HG03521 (cell line): ENCODE data around the gene PPIE.

Source experiments
- ATAC-seq: cut with Tn5 transposase; IDR thresholded peaks from one replicate; pipeline ENCODE4 v1.9.1; 2021; ENCODE audit warnings: mild to moderate bottlenecking, moderate library complexity; ENCODE audit not compliant: unreplicated experiment

PPIE gene

DNA sequence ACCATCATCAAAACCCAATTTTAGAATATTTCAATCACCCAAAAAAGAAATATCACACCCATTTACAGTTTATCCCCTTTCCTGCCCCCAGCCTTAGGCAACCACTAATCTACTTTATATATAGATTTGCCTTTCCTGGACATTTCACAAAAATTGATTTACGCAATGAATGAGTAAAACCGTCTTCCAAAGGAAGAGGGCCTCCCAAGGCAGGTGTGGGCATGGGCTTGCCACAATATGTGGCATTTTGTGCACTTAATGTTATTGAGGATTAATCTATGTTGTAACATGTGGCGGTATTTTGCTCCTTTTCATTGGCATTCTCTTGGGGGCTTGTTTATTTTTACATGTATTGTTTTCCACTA lies 61.8 kb downstream of the PPIE start:
- no peak for ATAC-seq

DNA sequence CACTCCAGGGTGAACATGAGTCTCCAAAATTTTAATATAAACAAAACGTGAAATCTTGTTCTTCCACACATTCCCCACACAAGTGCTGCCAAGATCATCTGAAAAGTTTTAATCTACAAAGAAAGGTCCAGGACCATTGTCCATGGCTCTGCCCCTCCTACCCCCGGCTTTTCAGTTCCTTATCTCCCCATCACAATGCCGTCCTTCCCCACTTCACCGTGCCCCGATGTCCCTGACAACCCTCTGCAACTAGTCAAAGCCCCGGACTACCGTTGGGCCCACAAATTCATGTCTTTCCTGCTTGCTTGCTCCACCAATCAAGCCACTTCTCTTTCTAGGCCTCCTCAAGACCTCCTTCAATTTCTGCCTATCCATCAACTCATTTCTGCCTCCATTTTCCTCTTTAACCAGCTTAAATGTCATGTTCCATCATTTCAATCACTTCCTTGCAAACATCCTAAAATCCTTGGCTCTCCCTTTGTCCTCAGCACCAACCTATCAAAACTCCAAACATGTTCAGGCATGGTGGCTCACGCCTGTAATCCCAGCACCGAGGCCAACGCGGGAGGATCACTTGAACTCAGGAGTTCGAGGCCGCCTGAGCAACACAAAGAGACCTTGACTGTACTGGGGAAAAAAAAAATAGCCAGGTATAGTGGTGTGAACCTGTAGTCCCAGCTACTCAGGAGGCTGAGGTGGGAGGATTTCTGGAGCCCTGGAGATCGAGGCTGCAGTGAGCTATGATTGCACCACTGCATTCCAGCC lies 64.0 kb downstream of the PPIE start:
- no peak for ATAC-seq

DNA sequence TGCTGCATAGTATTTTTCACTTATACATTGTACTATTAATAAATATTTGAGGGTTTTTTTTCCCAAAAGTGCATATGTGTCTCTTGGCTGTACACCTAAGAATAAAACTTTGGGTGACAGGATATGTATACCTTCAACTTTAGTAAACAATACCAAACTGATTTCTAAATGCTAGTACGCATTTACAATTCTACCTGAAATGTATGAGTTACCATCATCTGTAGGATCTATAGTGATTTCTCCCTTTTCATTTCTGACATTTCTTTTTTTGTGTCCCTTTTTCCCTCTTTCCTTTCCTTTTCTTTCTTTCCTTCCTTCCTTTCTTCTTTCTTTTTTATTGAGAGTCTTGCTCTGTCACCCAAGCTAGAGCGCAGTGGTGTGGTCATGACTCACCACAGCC lies 66.7 kb downstream of the PPIE start:
- ATAC-seq: no peak

DNA sequence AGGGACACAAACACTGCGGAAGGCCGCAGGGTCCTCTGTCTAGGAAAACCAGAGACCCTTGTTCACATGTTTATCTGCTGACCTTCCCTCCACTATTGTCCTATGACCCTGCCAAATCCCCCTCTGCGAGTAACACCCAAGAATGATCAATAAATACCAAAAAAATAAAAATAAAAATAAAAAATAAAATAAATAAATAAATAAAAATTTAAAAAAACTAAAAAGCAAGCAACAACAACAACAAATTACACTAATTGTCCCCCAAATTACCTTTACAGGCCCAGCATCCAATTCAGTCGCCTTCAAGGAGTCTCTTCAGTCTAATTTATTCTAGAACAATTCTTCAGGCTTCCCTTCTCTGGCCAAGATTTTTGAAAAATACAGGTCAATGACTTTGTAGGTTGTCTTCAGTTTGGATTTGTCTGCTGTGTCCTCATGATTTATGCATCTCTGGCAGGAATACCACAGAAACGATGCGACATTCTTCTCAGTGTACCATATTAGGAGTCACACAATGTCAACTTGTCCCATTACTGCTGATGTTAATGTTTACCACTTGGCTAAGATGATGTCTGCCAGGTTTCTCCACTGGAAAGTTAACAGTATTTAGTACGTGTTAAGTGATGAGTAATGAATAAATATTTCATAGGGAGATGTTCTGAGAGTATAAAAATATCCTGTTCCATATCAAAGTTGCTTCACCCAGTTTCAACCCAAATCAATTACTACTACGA lies 70.3 kb downstream of the PPIE start:
- no peak for ATAC-seq

DNA sequence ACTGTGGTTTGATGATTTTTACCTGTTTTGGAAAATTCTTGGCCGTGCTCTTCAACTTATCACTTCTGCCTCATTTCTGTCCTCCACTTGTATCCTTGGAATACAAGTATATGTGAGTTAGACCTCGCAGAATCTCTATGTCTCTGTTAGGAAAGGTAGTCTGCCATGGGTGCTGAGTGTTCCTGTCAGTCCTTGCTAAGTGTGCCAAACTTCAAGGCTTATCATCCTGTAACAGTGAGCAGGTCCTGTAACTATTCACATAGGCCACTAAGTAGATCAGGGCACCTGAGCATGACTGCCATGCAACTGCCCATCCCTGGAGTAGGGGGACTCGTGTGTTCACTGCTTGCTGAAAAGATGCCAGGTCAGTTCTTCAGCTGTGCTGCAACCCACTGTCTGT lies 74.2 kb downstream of the PPIE start:
- no peak for ATAC-seq
